Measurements from ENCODE around the gene SPON1.
"Not testable (repeated sequence)": the region's sequence is repeated elsewhere in the genome, so short reads cannot be mapped to it uniquely, and the experiment has no call there.

Gene SPON1

DNA sequence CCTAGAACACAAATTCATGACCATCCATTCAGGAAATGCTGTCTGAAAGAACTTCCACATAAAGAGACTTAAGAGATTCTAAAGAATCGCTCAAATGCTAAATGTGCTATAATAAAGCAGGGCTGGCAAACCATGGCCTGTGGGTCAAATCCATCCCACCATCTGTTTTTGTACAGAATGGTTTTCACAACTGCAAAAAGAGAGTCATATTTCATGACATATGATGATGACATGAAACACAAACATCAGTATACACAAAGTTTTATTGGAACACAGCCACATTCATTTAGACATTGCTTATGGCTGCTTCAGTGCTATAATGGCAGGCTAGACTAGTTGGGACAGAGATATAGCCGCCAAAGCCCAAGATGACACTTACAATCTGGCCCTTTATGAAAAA lies 311.4 kb downstream of the SPON1 start:
- peaks cover 5% of the 10 kb centered on the region for H3K36me3 ChIP-seq (ENCODE audit: control insufficient read depth, insufficient read depth, low read length)
- H3K9me3 ChIP-seq (ENCODE audit: control insufficient read depth, insufficient read depth, low read length) = no peaks in the 10 kb centered on the region
- no peaks in the 10 kb centered on the region for H3K27me3 ChIP-seq (ENCODE audit: control insufficient read depth, insufficient read depth, low read length)
- no peak overlapping the region for H3K4me3 ChIP-seq (ENCODE audit: low read depth, low read length)
- H3K4me1 ChIP-seq (ENCODE audit: control insufficient read depth, insufficient read depth, low read length) = no peaks in the 10 kb centered on the region
- no peak overlapping the region for H3K9ac ChIP-seq (ENCODE audit: low read depth, low read length)

GRCh38 chr11:14275076-14275475 lies 312.6 kb downstream of the SPON1 start:
- no peak overlapping the region for H3K4me3 ChIP-seq (ENCODE audit: low read depth, low read length)

GRCh38 chr11:14278869-14279268 lies 316.3 kb downstream of the SPON1 start:
- H3K4me3 ChIP-seq (ENCODE audit: low read depth, low read length); H3K4me1 ChIP-seq (ENCODE audit: control insufficient read depth, insufficient read depth, low read length); H3K9me3 ChIP-seq (ENCODE audit: control insufficient read depth, insufficient read depth, low read length); H3K27me3 ChIP-seq (ENCODE audit: control insufficient read depth, insufficient read depth, low read length); H3K9ac ChIP-seq (ENCODE audit: low read depth, low read length); H3K36me3 ChIP-seq (ENCODE audit: control insufficient read depth, insufficient read depth, low read length): not testable (repeated sequence)

More at GRCh38 chr11:14275076-14275475, 312.6 kb downstream of the SPON1 start:
- no peaks in the 10 kb centered on the region for H3K4me1 ChIP-seq (ENCODE audit: control insufficient read depth, insufficient read depth, low read length)
- no peaks in the 10 kb centered on the region for H3K9me3 ChIP-seq (ENCODE audit: control insufficient read depth, insufficient read depth, low read length)
- H3K27me3 ChIP-seq (ENCODE audit: control insufficient read depth, insufficient read depth, low read length) = no peaks in the 10 kb centered on the region
- H3K9ac ChIP-seq (ENCODE audit: low read depth, low read length) = no peak overlapping the region
- H3K36me3 ChIP-seq (ENCODE audit: control insufficient read depth, insufficient read depth, low read length) = peaks cover 5% of the 10 kb centered on the region

- H3K4me1 ChIP-seq (ENCODE audit: control insufficient read depth, insufficient read depth, low read length) = no peaks in the 10 kb centered on the region
- H3K9ac ChIP-seq (ENCODE audit: low read depth, low read length) = no peak overlapping the region
- peaks cover 3% of the 10 kb centered on the region for H3K36me3 ChIP-seq (ENCODE audit: control insufficient read depth, insufficient read depth, low read length)
- no peak overlapping the region for H3K4me3 ChIP-seq (ENCODE audit: low read depth, low read length)
- no peaks in the 10 kb centered on the region for H3K27me3 ChIP-seq (ENCODE audit: control insufficient read depth, insufficient read depth, low read length)
- H3K9me3 ChIP-seq (ENCODE audit: control insufficient read depth, insufficient read depth, low read length) = no peaks in the 10 kb centered on the region
Observed at GRCh38 chr11:14288189-14288935, 325.8 kb downstream of the SPON1 start.

DNA sequence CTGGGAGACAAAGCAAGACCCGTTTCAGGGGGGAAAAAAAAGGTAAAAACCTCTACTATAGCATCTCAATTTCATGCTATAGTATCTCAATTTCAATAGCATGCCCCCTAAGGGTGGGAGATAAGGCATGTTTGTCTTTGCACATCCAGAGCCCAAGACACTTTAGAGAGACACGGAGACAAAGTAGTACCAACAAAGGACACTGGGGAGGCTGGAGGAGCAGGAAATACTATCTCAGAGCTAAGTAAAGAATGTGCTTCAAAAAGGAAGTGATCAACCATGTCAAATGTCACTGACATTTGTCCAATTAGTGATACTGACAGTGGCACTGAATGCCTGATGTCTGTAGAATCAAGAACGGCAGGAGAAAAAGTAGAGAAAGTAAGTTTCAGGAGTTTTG lies 327.9 kb downstream of the SPON1 start:
- no peak overlapping the region for H3K9ac ChIP-seq (ENCODE audit: low read depth, low read length)
- H3K36me3 ChIP-seq (ENCODE audit: control insufficient read depth, insufficient read depth, low read length) = peaks cover 3% of the 10 kb centered on the region
- H3K27me3 ChIP-seq (ENCODE audit: control insufficient read depth, insufficient read depth, low read length) = no peaks in the 10 kb centered on the region
- H3K4me3 ChIP-seq (ENCODE audit: low read depth, low read length) = no peak overlapping the region
- H3K9me3 ChIP-seq (ENCODE audit: control insufficient read depth, insufficient read depth, low read length) = no peaks in the 10 kb centered on the region
- no peaks in the 10 kb centered on the region for H3K4me1 ChIP-seq (ENCODE audit: control insufficient read depth, insufficient read depth, low read length)

DNA sequence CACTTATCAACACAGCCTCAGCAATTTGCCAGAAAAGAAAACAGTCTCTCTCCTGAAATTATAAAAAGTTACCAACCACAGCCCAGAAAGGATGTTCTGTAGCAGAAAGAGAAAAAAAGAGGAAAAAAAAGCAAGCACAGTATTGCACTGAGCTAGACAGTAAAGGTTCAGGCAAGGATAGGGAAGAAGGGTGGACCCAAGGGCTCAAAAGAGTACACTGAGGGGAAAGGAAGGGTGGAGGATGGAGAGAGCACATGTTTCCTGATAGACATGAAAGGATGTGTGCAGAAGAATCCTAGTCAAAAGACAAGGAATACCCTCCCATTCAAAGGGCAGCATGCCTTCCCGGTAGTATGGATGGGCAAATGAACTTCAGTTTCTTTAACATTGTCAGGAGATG lies 337.4 kb downstream of the SPON1 start:
- H3K36me3 ChIP-seq (ENCODE audit: control insufficient read depth, insufficient read depth, low read length) = no peaks in the 10 kb centered on the region
- H3K27me3 ChIP-seq (ENCODE audit: control insufficient read depth, insufficient read depth, low read length) = no peaks in the 10 kb centered on the region
- H3K9ac ChIP-seq (ENCODE audit: low read depth, low read length) = no peak overlapping the region
- H3K4me3 ChIP-seq (ENCODE audit: low read depth, low read length) = no peak overlapping the region
- H3K4me1 ChIP-seq (ENCODE audit: control insufficient read depth, insufficient read depth, low read length) = peaks cover 36% of the 10 kb centered on the region
- no peaks in the 10 kb centered on the region for H3K9me3 ChIP-seq (ENCODE audit: control insufficient read depth, insufficient read depth, low read length)

DNA sequence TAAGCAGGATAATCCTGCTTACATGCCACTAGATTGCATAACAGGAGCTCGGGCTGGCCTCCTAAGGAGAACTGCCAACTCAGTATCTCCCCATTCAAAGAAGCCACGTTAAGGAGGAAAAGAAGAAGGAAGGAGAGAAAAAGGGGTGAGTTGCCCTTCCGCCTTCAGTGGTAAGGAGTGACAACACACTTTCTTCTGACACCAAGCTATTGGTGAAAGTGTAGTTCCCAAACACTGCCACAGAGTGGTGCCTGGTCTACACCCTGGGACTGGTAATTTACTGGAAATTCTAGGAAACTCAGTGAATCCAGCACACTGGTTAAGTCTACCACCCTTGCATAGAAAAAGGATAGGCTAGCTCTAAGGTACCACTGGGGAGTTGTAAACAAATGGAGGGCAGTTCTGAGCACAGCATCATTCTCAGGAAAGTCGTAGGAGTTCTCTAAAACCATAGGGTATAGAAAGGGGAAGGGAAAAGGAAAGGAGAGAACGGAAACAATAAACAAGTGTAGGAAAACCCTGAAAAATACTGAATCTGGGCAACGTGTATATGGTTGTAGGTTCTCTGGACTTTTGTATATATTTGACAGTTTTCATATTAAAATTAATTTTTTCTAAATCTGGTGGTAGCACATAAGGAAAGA lies 338.3 kb downstream of the SPON1 start:
- Histone ChIP-seq H3K9ac (ENCODE audit: low read depth, low read length) (no peak overlapping the region), H3K4me1 (ENCODE audit: control insufficient read depth, insufficient read depth, low read length) (peaks cover 36% of the 10 kb centered on the region), H3K4me3 (ENCODE audit: low read depth, low read length) (no peak overlapping the region), H3K27me3 (ENCODE audit: control insufficient read depth, insufficient read depth, low read length) (no peaks in the 10 kb centered on the region), H3K36me3 (ENCODE audit: control insufficient read depth, insufficient read depth, low read length) (no peaks in the 10 kb centered on the region), H3K9me3 (ENCODE audit: control insufficient read depth, insufficient read depth, low read length) (no peaks in the 10 kb centered on the region)

GRCh38 chr11:14304601-14305000 lies 342.1 kb downstream of the SPON1 start:
- Histone ChIP-seq H3K9me3 (ENCODE audit: control insufficient read depth, insufficient read depth, low read length) (no peaks in the 10 kb centered on the region), H3K4me1 (ENCODE audit: control insufficient read depth, insufficient read depth, low read length) (peaks cover 19% of the 10 kb centered on the region), H3K4me3 (ENCODE audit: low read depth, low read length) (no peak overlapping the region), H3K27me3 (ENCODE audit: control insufficient read depth, insufficient read depth, low read length) (no peaks in the 10 kb centered on the region), H3K36me3 (ENCODE audit: control insufficient read depth, insufficient read depth, low read length) (no peaks in the 10 kb centered on the region), H3K9ac (ENCODE audit: low read depth, low read length) (no peak overlapping the region)

- H3K27me3 ChIP-seq (ENCODE audit: control insufficient read depth, insufficient read depth, low read length) = no peaks in the 10 kb centered on the region
- no peaks in the 10 kb centered on the region for H3K9me3 ChIP-seq (ENCODE audit: control insufficient read depth, insufficient read depth, low read length)
- peaks cover 28% of the 10 kb centered on the region for H3K4me1 ChIP-seq (ENCODE audit: control insufficient read depth, insufficient read depth, low read length)
- no peaks in the 10 kb centered on the region for H3K36me3 ChIP-seq (ENCODE audit: control insufficient read depth, insufficient read depth, low read length)
- H3K9ac ChIP-seq (ENCODE audit: low read depth, low read length) = no peak overlapping the region
- H3K4me3 ChIP-seq (ENCODE audit: low read depth, low read length) = no peak overlapping the region
Observed at GRCh38 chr11:14305649-14306048, 343.1 kb downstream of the SPON1 start.

DNA sequence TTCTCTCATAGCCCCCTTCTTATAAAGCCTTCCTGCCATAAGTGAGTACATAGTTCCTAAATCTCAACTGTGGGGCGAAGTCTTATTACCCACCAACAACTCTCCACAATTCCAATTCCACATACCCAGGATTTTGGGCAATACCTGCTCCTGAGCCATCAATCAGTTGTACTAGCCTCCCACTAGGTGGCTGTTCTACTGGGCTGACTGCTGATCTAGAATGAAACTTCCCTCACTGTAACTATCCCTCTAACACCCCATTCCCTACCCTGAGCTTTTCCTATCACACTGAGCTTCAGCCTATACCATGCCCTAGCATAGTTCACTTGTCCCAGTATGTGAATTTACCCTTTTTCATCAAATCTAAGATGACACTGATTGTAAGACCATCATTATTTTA lies 344.0 kb downstream of the SPON1 start:
- H3K27me3 ChIP-seq (ENCODE audit: control insufficient read depth, insufficient read depth, low read length) = no peaks in the 10 kb centered on the region
- H3K4me3 ChIP-seq (ENCODE audit: low read depth, low read length) = no peak overlapping the region
- no peaks in the 10 kb centered on the region for H3K36me3 ChIP-seq (ENCODE audit: control insufficient read depth, insufficient read depth, low read length)
- H3K9ac ChIP-seq (ENCODE audit: low read depth, low read length) = no peak overlapping the region
- H3K9me3 ChIP-seq (ENCODE audit: control insufficient read depth, insufficient read depth, low read length) = no peaks in the 10 kb centered on the region
- H3K4me1 ChIP-seq (ENCODE audit: control insufficient read depth, insufficient read depth, low read length) = peaks cover 22% of the 10 kb centered on the region

GRCh38 chr11:14308114-14308896 lies 345.8 kb downstream of the SPON1 start:
- Histone ChIP-seq H3K9me3 (ENCODE audit: control insufficient read depth, insufficient read depth, low read length) (no peaks in the 10 kb centered on the region), H3K4me3 (ENCODE audit: low read depth, low read length) (no peak overlapping the region), H3K4me1 (ENCODE audit: control insufficient read depth, insufficient read depth, low read length) (peaks cover 23% of the 10 kb centered on the region), H3K9ac (ENCODE audit: low read depth, low read length) (no peak overlapping the region), H3K27me3 (ENCODE audit: control insufficient read depth, insufficient read depth, low read length) (no peaks in the 10 kb centered on the region), H3K36me3 (ENCODE audit: control insufficient read depth, insufficient read depth, low read length) (no peaks in the 10 kb centered on the region)
